ENCODE data around the gene ZNF493. TPM values are rescaled to one million over a fixed set of nuclear protein-coding genes. Genes with fewer than 3 reads are reported as not detected.

ZNF493 gene
- polyA plus RNA-seq (2011; rRNA removed) (0.36 and 0.53 TPM in 2 replicates), polyA plus RNA-seq (2017; fragmentation: RNase III; extraction: RNeasy Plus Mini Kit Qiagen cat#74134 plus additional on column Dnase treatment) (0.08 to 0.37 TPM (median 0.10 TPM) in 3 replicates), polyA minus RNA-seq (2011; rRNA and poly(A)+ RNA removed) (0.73 and 0.83 TPM in 2 replicates)
- 0.12 and 0.17 TPM in 2 replicates for polyA plus RNA-seq (2012; cell fraction: cytosol; rRNA removed)
- polyA plus RNA-seq (2012; cell fraction: nucleus; rRNA removed) = 0.22 and 0.42 TPM in 2 replicates

- DNase-seq (ENCODE audit: low read depth in 1 of 2, low spot score in 1 of 2) (peak in 1 of 2 experiments; percentile 58), FAIRE-seq (no peak), ATAC-seq (peak in 1 of 2 experiments; percentile 89; a peak in 3 of 6 replicates)
- Histone ChIP-seq H3K4me2 (no peak within 1 kb of the TSS), H3K27ac (no peak within 1 kb of the TSS), H3K9me3 (0 out of 3 replicates have a peak, but pooled peaks cover 3% of the 10 kb centered on the region), H3K4me1 (no peaks in the 10 kb centered on the region), H3K4me3 (no peak within 1 kb of the TSS)
- no peak for TF ChIP-seq JUN (IDR thresholded peaks at IDR 0.05)
- no peak for TF ChIP-seq ZNF302 (CRISPR knock-in tag; IDR thresholded peaks at IDR 0.05)
- TF ChIP-seq TP53 (CRISPR knock-in tag; IDR thresholded peaks at IDR 0.05) = no peak
- TF ChIP-seq SREBF2 (IDR thresholded peaks at IDR 0.05) = no peak
- TF ChIP-seq HEYL (CRISPR knock-in tag; IDR thresholded peaks at IDR 0.05) = no peak
- no peak for TF ChIP-seq HOXB13 (CRISPR knock-in tag; IDR thresholded peaks at IDR 0.05; ENCODE audit: low read depth)
- no peak for TF ChIP-seq EHMT2 (IDR thresholded peaks at IDR 0.05; ENCODE audit: low read depth)
- ChIA-PET CTCF (no interaction called here), POLR2A (no interaction called here)
- 0% methylated on average over 17 of the region's 31 CpGs for WGBS (ENCODE audit: missing lambda C conversion rate)
These were observed at the start of gene ZNF493 for GRCh38 chr19:21396893-21397572. TSS of gene ZNF493 (plus strand) at chr19:21397133. CDS start at chr19:21397238, 105 bp downstream.

- Histone ChIP-seq H3K27ac (no peak overlapping the region), H3K9me3 (no peaks in the 10 kb centered on the region), H3K4me3 (no peak overlapping the region), H3K4me1 (no peaks in the 10 kb centered on the region), H3K4me2 (no peak overlapping the region)
- 0% methylated on average over 2 of the region's 2 CpGs for WGBS (ENCODE audit: missing lambda C conversion rate)
- ChIA-PET CTCF (no interaction called here), POLR2A (no interaction called here)
- ATAC-seq (no peak), FAIRE-seq (no peak), DNase-seq (ENCODE audit: low read depth in 1 of 2, low spot score in 1 of 2) (no peak)
- TF ChIP-seq JUN (IDR thresholded peaks at IDR 0.05) (no peak), CHD4 (IDR thresholded peaks at IDR 0.05; ENCODE audit: borderline replicate concordance) (no peak), CHD2 (IDR thresholded peaks at IDR 0.05; ENCODE audit: low read length, partially characterized antibody) (no peak), CEBPB (IDR thresholded peaks at IDR 0.05) (no peak), RAD21 (conservative IDR thresholded peaks at IDR 0.05 in 1 of 2, IDR thresholded peaks at IDR 0.05 in 1 of 2) (no peak), EP300 (IDR thresholded peaks at IDR 0.05) (no peak), HEYL (CRISPR knock-in tag; IDR thresholded peaks at IDR 0.05) (no peak), MAFK (IDR thresholded peaks at IDR 0.05; ENCODE audit: partially characterized antibody) (no peak), SMC3 (IDR thresholded peaks at IDR 0.05) (no peak), CBX8 (IDR thresholded peaks at IDR 0.05) (no peak), HOXB5 (CRISPR knock-in tag; IDR thresholded peaks at IDR 0.05) (no peak), USF2 (IDR thresholded peaks at IDR 0.05) (no peak), GATA3 (IDR thresholded peaks at IDR 0.05; ENCODE audit: borderline replicate concordance) (no peak), ZFP36 (IDR thresholded peaks at IDR 0.05; ENCODE audit: borderline replicate concordance, partially characterized antibody) (no peak), SREBF2 (IDR thresholded peaks at IDR 0.05) (no peak), NFE2L2 (conservative IDR thresholded peaks at IDR 0.05; ENCODE audit: low read length) (no peak), ELK1 (IDR thresholded peaks at IDR 0.05; ENCODE audit: low read depth, low read length) (no peak), MAX (IDR thresholded peaks at IDR 0.05) (no peak), RCOR1 (IDR thresholded peaks at IDR 0.05; ENCODE audit: low read depth, low read length) (no peak)
These were observed 44.1 kb upstream of the ZNF493 start for GRCh38 chr19:21352830-21353229.

Measured in A549 (cell line).